GM20000 (cell line): ENCODE measurements around the gene PSRC1.
A peak's percentile ranks its signal among the peaks of the same experiment; 100 is the strongest.

ENCODE experiments used
- DNase-seq: peaks from one replicate; pipeline ENCODE4 v3.0.0; 2012; ENCODE audit warnings: low spot score
- CTCF ChIP-seq: IDR thresholded peaks from 2 replicates; pipeline ENCODE4 v1.5.1; 2012; ENCODE audit warnings: mild to moderate bottlenecking, control low read depth; ENCODE audit errors: extremely low read depth, missing control alignments

The PSRC1 gene

GRCh38 chr1:109265741-109266330, 17.1 kb downstream of the PSRC1 start:
- no peak for TF ChIP-seq CTCF
- no peak for DNase-seq

DNA sequence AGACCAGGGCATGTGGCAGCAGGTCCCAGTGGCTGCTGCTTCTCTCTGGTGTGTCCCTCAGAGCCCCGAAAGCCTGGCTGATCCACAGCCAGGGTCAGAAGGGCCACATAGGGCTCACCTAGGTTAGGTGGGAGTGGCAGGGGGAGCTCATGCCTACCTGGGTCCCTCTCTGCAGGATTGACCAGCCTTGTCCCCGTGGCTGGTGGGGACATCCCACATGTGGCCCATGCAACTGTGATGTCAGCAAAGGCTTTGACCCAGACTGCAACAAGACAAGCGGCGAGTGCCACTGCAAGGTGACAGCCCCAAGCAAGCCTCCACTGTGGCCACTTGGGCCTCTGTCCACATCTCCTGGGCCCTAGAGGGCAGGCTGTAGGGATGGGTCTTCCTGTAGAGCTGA, 17.9 kb downstream of the PSRC1 start:
- no peak for DNase-seq
- TF ChIP-seq CTCF: no peak

- TF ChIP-seq CTCF: no peak
- no peak for DNase-seq
Observed at GRCh38 chr1:109264379-109264755, 18.6 kb downstream of the PSRC1 start.

DNA sequence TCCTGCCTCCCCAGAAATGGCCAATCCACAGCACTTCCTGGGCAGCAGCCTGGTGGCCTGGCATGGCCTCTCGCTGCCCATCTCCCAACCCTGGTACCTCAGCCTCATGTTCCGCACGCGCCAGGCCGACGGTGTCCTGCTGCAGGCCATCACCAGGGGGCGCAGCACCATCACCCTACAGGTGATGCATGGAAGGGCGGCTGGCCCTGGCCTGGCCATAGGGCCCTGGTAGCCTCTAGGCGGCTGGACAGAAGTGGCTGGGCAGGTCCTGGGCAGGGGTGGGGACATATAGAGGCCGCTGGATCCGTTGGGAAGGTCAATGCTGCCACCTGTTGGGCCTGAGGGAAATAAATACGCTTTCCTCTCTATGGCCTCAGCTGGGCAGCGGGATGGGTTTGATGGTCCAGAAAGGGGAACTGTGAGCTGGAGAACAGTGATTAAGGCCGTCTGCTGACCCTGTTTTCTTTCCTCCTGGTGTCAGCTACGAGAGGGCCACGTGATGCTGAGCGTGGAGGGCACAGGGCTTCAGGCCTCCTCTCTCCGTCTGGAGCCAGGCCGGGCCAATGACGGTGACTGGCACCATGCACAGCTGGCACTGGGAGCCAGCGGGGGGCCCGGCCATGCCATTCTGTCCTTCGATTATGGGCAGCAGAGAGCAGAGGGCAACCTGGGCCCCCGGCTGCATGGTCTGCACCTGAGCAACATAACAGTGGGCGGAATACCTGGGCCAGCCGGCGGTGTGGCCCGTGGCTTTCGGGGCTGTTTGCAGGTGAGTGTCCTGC, 19.2 kb downstream of the PSRC1 start:
- peak; percentile 96 for TF ChIP-seq CTCF
- peak; percentile 90 for DNase-seq

DNA sequence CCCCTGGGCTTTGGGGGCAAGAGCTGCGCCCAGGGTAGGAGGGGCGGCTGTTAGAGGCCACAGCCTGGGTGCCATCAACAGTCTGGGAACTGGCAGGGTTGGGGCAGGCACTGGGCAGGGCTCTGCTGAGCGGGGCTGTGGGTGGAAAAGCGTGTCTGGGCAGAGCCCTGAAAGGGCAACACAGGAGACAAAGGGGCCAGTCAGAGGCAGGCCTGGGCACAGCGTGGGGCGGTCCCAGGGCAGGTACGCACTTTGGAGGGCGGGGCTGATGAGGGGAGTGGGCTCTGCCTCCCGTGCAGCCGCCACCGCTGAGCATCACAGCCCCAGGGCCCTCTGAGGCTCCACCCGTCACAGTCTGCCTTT, 19.7 kb downstream of the PSRC1 start:
- no peak for TF ChIP-seq CTCF
- no peak for DNase-seq

DNA sequence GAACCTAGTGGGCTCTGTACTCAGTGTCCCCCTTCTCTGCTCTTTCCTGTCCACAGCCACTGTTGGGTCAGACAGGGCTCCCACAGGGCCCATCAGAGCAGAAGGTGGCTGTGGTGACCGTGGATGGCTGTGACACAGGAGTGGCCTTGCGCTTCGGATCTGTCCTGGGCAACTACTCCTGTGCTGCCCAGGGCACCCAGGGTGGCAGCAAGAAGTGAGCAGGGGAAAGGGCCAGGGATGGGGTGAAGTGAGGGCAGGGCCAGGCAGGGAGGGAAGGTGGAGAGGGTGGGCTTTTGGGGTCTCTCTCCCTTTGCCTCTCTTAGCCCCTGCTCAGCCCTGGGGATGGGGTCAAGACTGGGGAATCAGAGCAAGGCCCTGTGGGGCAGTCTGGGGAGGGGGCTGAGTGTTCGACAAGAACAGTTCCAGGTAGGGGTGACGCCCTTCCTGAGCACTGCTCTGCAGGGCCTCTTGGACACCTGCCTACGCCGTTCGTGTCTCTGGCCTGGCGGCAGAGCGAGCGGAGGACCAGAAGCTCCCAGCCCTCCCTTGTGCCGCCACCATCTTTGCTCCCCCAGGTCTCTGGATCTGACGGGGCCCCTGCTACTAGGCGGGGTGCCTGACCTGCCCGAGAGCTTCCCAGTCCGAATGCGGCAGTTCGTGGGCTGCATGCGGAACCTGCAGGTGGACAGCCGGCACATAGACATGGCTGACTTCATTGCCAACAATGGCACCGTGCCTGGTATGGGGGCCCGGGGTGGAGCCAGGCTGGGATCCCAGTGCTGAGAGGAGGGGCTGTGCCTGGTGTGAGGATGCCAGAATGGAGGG, 20.5 kb downstream of the PSRC1 start:
- no peak for DNase-seq
- TF ChIP-seq CTCF: no peak

GRCh38 chr1:109261578-109261977, 21.4 kb downstream of the PSRC1 start:
- TF ChIP-seq CTCF: no peak
- no peak for DNase-seq
